D341Med (cell line): ENCODE data around the gene CCDC107.

Experiments used
- DNase-seq: peaks from one replicate; pipeline ENCODE4 v3.0.0; 2012; ENCODE audit warnings: low spot score

Gene CCDC107

DNA sequence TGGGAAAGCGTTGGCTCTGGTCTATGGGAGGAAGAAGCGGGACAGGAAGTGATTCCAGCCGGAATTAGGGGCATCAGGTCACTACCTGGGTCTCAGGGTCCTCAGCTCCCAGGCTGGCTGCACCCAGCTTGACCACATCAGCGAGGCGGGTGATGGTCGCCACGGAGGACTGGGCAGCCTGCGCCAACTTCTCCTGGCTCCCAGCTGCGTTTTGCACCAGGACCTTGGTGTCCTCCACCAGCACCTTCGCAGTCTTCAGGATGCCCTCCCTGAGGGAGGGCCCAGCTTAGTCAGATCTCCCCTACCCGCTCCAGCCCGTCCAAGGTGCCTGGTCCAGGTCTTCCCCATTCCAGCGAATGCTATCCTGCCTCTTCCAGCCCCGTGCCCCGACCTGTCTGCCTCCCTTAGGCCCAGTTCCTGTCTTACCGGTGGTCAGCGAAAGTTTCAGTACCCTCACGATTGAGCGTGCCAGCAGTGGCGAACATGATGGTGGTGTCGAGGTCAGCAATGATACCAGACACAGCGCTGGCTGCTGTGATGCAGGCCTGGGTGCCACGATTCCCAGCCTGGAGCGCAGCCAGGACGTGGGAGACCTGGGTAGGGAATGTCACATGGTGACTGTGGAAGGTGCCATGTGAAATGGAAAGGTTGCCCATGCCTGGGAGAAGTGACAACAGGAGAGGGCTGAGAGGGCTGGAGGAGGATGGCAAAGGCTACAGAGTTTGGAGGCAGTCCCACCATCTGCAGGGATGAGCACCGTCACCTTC, 46.0 kb downstream of the CCDC107 start:
- no peak for DNase-seq

DNA sequence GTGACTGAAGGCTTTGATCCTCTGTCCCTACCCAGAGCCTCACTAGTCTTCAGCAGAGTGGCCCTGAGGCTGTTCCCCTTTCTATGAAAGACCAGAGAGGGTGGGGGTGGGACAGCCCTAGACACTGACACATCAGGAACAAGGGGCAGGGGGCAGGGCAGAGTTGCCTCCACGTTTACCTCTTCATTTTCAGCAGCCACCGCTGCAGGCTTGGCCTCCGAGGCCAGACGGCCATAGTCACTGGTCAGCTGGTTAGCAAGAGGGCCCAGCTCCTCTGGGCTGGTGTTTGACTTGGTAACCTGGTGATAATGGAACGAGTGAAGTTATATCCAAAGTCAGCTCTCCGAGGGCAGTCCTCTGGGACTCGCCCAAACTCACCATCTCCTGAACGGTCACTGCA, 47.3 kb downstream of the CCDC107 start:
- no peak for DNase-seq

DNA sequence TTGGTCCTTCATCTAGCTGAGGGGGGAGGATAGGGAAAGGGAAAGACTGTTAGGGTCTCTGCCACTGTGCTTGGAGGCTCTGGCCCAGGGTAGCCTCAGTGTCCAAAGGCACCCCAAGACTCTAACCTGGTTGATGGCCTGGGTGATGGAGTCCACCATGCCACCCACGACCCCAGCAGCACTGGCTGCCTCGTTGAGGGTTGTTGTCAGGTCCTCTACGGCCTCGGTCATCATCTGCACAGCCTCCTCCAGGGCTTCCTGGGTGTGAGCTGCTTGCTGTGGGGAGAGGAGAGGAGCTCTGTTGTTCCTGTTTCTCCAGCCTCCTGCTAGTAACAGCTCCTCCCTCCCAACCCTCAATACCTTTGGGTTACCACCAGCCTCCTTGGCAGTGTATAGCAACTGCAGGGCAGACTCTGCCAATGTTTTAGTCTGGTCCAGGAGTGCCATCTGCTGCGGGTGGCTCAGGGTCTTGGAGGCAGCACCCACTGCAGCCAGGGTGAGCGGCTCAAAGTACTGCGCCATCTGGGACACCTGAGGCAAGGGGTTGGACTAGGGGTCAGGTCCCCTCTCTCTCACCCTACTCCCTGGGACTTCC, 47.8 kb downstream of the CCDC107 start:
- no peak for DNase-seq

DNA sequence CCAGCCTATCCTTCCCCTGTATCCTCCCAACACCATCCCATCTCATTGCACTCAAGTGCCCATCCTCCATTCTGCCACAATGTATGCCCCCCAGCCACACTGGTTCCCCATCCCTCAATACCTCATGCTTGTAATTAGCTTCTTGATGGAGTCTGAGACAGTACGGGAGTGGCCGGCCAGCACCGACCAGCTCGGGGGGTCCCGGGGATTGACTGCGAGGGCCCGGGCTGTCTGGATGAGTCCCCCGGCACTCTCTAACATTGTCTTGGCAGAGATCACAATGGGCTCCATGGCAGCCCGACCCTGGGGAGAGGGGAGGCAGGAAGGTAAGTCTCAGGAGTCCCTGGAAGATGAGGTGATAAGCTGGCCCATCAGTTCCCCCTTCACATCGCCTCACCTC, 48.9 kb downstream of the CCDC107 start:
- no peak for DNase-seq

DNA sequence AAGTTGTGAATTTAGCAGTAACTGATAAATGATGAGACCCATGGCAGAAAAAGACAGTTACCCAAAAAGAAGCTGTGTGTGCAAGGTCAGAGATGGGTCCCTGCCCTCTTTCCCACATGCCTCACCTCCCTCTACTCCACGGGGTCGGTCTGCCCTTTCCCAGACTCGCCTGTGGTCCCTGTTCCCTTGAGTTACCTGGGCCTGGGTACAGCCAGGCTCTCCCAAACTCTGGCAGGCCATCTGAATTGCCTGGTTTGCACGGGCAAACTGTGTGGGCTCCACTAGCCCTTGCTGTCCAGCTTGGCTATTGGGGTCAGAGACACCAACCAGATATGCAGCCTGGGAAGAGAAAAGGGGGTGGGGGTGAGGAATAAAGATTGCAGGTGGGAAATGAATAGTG, 50.1 kb downstream of the CCDC107 start:
- no peak for DNase-seq

DNA sequence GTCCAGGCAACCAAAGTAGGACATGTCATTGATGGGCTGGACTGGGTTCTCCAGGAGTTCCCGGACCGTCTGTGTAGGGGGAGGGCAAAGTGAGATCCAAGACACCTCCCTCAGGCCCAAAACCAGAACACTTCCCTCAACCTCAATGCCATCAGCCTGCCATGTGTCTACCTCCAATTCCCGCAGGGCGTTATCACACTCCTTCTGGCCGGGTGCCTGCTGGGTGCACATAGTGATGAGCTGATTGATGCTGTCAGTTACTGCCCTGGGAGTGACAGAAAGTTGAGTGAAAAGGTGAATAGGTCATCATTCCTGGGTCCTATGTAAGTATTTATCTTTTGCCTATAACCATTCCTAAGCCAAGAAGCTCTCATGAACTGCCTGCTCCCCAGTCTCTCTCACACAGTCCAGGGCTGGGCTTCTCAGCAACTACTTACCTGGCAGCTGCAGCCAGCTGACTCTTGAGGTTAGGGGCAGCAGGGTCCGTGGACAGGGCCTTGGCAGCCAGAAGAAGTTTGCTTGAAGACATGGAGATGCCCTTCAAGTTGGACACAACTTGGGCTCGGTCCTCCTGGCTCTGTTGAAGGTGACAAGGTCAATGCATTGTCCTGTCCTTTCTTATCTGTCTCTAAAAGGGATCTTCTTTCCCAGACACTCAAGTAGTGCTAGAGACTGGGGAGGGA, 52.9 kb downstream of the CCDC107 start:
- DNase-seq: no peak
